Neural progenitor cell (in vitro differentiated cells): Measurements from ENCODE around the gene ADGRG2.

Experiments used
- EZH2 ChIP-seq: fragments of 200-600 bp; sonication (generic); IDR thresholded peaks from 2 replicates; pipeline ENCODE4 v1.6.1; 2017; ENCODE audit warnings: antibody characterized with exemption, mild to moderate bottlenecking, moderate library complexity
- EZH2phosphoT487 ChIP-seq: fragments of 200-600 bp; sonication (generic); IDR thresholded peaks from 2 replicates; pipeline ENCODE4 v1.6.1; 2017; ENCODE audit warnings: antibody characterized with exemption
- TF ChIP-seq, protein P1 (sequence below): fragments of 200-600 bp; sonication (generic); IDR thresholded peaks from 2 replicates; pipeline ENCODE4 v1.5.1; 2017; ENCODE audit warnings: antibody characterized with exemption, mild to moderate bottlenecking

DNA sequence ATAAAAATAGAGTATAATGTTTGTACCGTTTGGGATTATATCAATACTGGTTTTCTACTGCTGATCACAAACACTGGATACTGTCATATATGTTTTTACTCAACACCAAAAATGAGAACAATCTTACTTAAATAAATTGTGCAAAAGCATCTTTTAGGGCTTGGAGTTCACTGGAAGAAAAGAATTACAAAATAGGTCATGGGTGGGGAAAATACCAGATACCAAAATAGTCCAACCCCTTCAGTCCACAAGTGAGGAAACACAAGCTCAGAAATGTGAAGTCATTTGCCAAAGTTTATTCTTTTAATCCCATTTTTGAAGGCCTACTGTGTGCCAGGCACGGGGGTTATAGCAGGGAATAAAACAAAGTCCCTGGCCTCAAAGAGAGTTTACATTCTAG lies 64.4 kb downstream of the ADGRG2 start:
- TF ChIP-seq EZH2: no peak
- TF ChIP-seq, protein P1, sequence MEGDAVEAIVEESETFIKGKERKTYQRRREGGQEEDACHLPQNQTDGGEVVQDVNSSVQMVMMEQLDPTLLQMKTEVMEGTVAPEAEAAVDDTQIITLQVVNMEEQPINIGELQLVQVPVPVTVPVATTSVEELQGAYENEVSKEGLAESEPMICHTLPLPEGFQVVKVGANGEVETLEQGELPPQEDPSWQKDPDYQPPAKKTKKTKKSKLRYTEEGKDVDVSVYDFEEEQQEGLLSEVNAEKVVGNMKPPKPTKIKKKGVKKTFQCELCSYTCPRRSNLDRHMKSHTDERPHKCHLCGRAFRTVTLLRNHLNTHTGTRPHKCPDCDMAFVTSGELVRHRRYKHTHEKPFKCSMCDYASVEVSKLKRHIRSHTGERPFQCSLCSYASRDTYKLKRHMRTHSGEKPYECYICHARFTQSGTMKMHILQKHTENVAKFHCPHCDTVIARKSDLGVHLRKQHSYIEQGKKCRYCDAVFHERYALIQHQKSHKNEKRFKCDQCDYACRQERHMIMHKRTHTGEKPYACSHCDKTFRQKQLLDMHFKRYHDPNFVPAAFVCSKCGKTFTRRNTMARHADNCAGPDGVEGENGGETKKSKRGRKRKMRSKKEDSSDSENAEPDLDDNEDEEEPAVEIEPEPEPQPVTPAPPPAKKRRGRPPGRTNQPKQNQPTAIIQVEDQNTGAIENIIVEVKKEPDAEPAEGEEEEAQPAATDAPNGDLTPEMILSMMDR: no peak
- no peak for TF ChIP-seq EZH2phosphoT487
